GM18505 (cell line): ENCODE results near the gene AADAC.
"Not testable (repeated sequence)": the region's sequence is repeated elsewhere in the genome, so short reads cannot be mapped to it uniquely, and the experiment has no call there.

Experiments
- ATAC-seq: cut with Tn5 transposase; IDR thresholded peaks from one replicate; pipeline ENCODE4 v1.9.1; 2021; ENCODE audit not compliant: unreplicated experiment
- POLR2A ChIP-seq: IDR thresholded peaks from 4 replicates; pipeline ENCODE4 v1.6.1; 2011; ENCODE audit warnings: borderline replicate concordance; ENCODE audit not compliant: insufficient read depth, insufficient read length; ENCODE audit errors: extremely low read depth

Gene AADAC

GRCh38 chr3:151813799-151814198 lies at the start of gene AADAC:
Gene AADAC (plus strand): TSS chr3:151814116. CDS start chr3:151814163, 47 bp downstream.
- no peak for ATAC-seq
- no peak for TF ChIP-seq POLR2A

DNA sequence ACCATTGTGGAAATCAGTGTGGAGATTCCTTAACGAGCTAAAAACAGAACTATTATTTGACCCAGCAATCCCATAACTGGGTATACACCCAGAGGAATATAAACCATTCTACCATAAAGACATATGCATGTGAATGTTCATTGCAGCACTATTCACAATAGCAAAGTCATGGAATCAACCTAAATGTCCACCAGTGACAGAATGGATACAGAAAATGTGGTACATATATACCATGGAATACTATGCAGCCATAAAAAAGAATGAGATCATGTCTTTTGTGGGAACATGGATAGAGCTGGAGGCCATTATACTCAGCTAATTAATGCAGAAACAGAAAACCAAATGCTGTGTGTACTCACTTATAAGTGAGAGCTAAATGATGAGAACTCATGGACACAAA lies 49.2 kb upstream of the AADAC start:
- not testable (repeated sequence) for ATAC-seq

DNA sequence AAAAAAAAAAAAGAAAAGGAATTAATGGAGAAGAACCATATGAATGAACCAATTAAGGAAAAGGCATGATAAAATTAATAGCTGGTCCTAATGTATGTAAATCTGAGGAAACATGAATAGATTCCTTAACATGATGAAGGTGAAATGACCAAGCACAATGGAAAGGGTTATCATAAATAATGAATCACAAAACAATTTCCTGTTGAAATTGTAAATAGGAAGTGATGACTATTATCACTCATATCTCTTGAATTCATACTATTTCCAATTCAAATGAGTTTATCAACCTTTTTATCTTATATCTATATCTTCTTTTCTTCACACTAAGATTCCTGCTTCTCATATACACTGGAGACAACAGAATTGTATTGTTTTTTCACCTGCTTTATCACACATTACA lies 48.2 kb upstream of the AADAC start:
- no peak for TF ChIP-seq POLR2A
- no peak for ATAC-seq

GRCh38 chr3:151766454-151766853 lies 47.5 kb upstream of the AADAC start:
- no peak for ATAC-seq
- TF ChIP-seq POLR2A, result no peak

GRCh38 chr3:151768393-151768930 lies 45.5 kb upstream of the AADAC start:
- no peak for ATAC-seq
- TF ChIP-seq POLR2A, result no peak

GRCh38 chr3:151769175-151769574 lies 44.7 kb upstream of the AADAC start:
- TF ChIP-seq POLR2A, result no peak
- ATAC-seq, result no peak

- no peak for TF ChIP-seq POLR2A
- no peak for ATAC-seq
Observed at GRCh38 chr3:151770956-151771355, 43.0 kb upstream of the AADAC start.

- ATAC-seq, result no peak
- TF ChIP-seq POLR2A, result no peak
Observed at GRCh38 chr3:151772825-151773480, 41.0 kb upstream of the AADAC start.

DNA sequence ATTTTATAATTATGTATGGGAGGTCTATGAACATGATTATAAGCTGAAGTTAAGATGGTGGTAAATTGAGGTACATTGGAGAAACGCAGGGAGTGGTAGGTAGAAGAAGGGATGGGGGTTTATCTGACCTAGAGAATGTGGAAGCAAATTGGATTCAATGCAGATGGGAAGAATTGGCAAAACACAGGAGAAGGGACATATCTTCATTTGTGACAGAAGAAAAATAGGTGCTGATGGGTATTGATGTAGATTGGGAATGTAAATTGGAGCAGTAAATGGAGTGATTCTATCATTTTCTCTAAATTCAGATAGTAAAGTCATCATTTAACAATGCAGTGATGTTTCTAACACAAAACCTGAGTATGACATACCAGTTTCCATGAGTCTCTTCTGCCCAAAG lies 39.7 kb upstream of the AADAC start:
- TF ChIP-seq POLR2A, result no peak
- no peak for ATAC-seq

DNA sequence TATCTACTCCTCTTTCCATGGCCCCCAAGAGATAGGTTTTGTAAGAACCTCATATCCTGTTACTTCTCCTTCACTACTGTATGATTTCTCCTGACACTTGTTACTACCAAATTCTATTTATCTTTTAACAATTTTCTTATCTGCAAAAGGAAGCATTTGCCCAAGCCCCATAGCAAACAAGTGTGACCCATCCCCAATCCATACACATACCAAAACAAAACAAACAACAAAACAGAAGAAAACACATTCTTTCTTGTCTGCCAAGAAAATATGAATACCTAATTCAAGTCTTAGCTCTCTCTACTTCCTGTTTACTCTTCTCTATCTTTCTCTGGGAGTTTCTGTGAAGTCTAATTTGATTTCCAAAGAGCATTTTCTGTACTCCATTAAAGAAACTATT lies 39.0 kb upstream of the AADAC start:
- TF ChIP-seq POLR2A, result no peak
- no peak for ATAC-seq

DNA sequence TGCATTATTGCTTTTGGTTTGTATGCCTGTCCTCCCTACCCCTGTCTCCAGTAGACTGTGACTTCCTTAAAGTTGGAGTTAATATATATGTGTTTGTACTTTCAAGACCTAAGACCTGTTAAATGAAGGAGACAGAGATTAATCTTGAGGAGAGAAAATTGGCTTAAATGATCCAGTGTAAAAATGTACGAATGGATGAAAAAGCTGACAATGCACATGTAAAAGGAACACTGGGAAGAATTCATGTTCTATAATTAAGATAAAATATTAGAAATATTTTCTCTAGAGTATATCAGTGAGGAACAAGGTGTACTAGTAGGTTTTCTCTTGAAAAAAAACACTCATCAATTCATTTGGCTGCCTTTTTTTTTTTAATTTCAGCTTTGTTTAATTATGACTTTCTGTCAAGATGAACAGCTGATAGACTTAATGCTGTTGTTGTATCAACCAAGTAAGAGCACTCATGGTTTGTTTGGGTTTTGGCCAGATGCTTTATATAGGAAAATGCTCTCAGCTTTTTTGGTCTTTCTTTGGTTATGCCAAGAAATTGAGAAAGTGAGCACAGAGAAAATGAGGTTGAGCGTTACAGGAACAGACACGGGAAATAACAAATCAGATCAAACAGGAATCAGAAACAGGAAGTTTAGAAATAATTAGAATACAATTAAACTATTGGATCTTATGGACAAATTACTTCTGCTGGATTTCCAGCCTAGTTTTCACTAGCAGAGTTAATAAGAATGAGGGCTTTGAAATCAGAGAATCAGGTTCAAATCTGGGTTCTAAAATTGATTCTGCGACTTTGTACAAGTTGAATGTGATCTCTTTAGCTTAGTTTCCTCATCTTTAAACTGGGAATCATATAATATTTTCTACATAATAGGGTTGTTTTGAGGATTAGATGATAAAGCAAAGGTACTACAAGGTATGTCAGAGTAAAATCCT lies 38.3 kb upstream of the AADAC start:
- no peak for ATAC-seq
- TF ChIP-seq POLR2A, result no peak

DNA sequence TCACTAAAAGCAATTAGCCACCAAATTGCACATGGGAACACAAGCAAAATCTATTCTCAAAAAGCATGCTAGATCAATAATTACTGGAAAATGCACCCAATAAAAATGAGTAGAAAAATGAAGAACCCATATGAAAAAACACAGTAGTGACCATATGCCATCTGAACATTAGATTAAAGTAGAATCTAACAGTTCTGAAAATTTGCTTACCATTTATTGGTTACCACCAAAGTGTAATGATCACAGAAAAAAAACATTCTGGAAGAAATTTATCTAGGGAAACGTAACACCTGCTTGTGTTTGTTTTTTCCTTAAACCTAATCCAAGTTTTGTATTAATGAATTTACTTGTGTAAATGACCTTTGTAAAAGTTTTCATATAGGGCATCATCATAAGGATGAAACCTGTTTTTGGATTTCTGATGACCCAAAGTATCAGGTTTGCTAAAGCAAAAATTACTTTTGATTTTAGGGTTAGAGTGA lies 37.6 kb upstream of the AADAC start:
- no peak for TF ChIP-seq POLR2A

DNA sequence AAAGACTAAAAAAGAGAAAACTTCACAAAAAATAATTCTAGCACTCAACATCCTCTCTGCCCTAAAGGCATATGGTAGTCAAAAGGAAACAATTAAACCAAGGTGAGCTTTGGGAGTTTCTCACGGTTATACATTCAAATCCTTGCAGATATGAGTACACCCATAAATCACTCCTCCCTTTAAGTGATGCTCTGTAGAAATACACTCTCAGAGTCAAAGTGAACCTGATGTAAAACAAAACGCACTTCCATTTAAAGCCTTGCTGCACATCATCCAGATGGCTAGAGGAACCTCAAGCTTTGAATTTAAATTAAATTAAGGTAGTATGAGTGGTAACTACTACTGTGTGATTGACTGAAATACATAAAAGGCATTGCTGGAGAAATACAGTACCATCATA lies 36.0 kb upstream of the AADAC start:
- ATAC-seq, result no peak

More for the DNA sequence above, 37.6 kb upstream of the AADAC start:
- ATAC-seq, result no peak

DNA sequence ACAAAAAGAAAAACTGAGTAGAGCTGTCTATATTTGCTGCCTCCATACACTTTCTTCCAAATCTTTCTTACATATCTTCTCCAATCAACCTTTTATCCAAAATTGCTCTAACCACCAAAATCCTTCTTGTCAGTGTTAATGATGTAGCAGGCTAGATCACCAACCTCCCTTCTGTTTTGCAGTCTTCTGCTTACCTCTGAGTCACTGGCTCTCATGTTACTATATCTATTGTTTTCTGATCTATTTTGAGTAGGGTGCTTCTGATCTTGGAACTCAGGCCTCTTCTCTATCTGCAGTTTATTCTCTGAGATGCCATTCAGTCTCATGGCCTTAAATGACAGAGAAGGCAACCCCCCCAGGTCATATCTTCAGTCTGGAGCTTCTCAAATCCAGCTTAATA lies 26.3 kb upstream of the AADAC start:
- no peak for TF ChIP-seq POLR2A
- ATAC-seq, result no peak

More for the DNA sequence above, 36.0 kb upstream of the AADAC start:
- no peak for TF ChIP-seq POLR2A
